Activated CD8-positive, alpha-beta T cell treated with anti-CD3 and anti-CD28 coated beads for 36 hours (primary cell): ENCODE data around the gene HMCN2. TPM values are rescaled to one million over a fixed set of nuclear protein-coding genes. Genes with fewer than 3 reads are reported as not detected.

Source experiments
- ATAC-seq: fragments of 200-7000 bp; cut with Tn5 transposase; one replicate; pipeline ENCODE4 v1.10.0; 2021; ENCODE audit warnings: mild to moderate bottlenecking, moderate library complexity
- CTCF ChIA-PET: fragments of 350-600 bp; sonication (Branson Sonifier 250); formaldehyde crosslinking; loops from one replicate; lab custom pipeline; 2021; ENCODE audit warnings: antibody characterized with exemption; lab: Charles Lee
- POLR2A ChIA-PET: fragments of 350-600 bp; sonication (Branson Sonifier 250); formaldehyde crosslinking; loops from one replicate; lab custom pipeline; 2021; ENCODE audit warnings: antibody characterized with exemption; lab: Charles Lee
- DNase-seq: peaks from one replicate; pipeline ENCODE4 v3.0.0-alpha.2; 2020
- H3K27ac Mint-ChIP-seq: one replicate; pipeline ENCODE4 v1.8.0; 2021; ENCODE audit warnings: mild to moderate bottlenecking, mixed read lengths
- H3K27me3 Mint-ChIP-seq: one replicate; pipeline ENCODE4 v1.8.0; 2021; ENCODE audit warnings: mixed read lengths
- H3K36me3 Mint-ChIP-seq: one replicate; pipeline ENCODE4 v1.8.0; 2021; ENCODE audit warnings: low read depth, mixed read lengths
- H3K4me1 Mint-ChIP-seq: one replicate; pipeline ENCODE4 v1.8.0; 2021; ENCODE audit warnings: low read depth, mixed read lengths
- H3K4me3 Mint-ChIP-seq: one replicate; pipeline ENCODE4 v1.8.0; 2021; ENCODE audit warnings: mild to moderate bottlenecking, moderate library complexity, mixed read lengths
- H3K9me3 Mint-ChIP-seq: one replicate; pipeline ENCODE4 v1.8.0; 2021; ENCODE audit warnings: mixed read lengths
- CTCF ChIP-seq: fragments of 200-600 bp; IDR thresholded peaks from one replicate; pipeline ENCODE4 v1.8.0; 2022; ENCODE audit warnings: antibody characterized with exemption, mild to moderate bottlenecking
- intact Hi-C: fragments of 100-400 bp; cut with micrococcal nuclease; formaldehyde crosslinking; loops from one replicate; pipeline ENCODE4 v1.10.0; 2022
- total RNA-seq, 2 experiments: library from RNA; stranded (reverse); gene quantifications; one replicate each; pipeline ENCODE4 v1.2.3, GENCODE V29; 2021

Gene HMCN2
- total RNA-seq, 2 experiments from 2014 or later: not detected

GRCh38 chr9:130306823-130307666 lies 41.5 kb downstream of the HMCN2 start:
- DNase-seq (no peak), ATAC-seq (no peak)
- no peaks in the 10 kb centered on the region for H3K27me3 Mint-ChIP-seq
- ChIA-PET POLR2A (no interaction called here), CTCF (no interaction called here)
- TF ChIP-seq CTCF: no peak
- no peaks in the 10 kb centered on the region for H3K4me1 Mint-ChIP-seq
- no peak overlapping the region for H3K4me3 Mint-ChIP-seq
- intact Hi-C loops: no loop called here
- H3K9me3 Mint-ChIP-seq: peaks cover 2% of the 10 kb centered on the region
- H3K27ac Mint-ChIP-seq: no peak overlapping the region
- H3K36me3 Mint-ChIP-seq: no peaks in the 10 kb centered on the region

DNA sequence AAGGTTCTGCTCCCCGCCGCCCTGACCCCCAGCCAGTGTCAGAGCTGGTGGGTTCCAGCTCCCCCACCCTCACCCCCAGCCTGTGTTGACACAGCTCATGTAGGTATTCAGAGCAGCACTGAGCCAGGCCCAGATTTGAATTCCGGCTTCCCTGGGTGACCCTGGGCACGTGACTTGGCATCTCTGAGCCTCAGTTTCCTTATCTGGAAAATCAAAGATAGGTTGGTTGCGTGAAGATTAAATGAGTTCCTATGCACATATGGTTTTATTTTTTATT lies 42.0 kb downstream of the HMCN2 start:
- DNase-seq (no peak), ATAC-seq (no peak)
- H3K36me3 Mint-ChIP-seq: no peaks in the 10 kb centered on the region
- no peaks in the 10 kb centered on the region for H3K27me3 Mint-ChIP-seq
- POLR2A ChIA-PET: no interaction called here
- H3K27ac Mint-ChIP-seq: no peak overlapping the region
- intact Hi-C loops: no loop called here
- H3K4me3 Mint-ChIP-seq: no peak overlapping the region
- CTCF ChIA-PET: no interaction called here
- peaks cover 2% of the 10 kb centered on the region for H3K9me3 Mint-ChIP-seq
- TF ChIP-seq CTCF: no peak
- no peaks in the 10 kb centered on the region for H3K4me1 Mint-ChIP-seq

DNA sequence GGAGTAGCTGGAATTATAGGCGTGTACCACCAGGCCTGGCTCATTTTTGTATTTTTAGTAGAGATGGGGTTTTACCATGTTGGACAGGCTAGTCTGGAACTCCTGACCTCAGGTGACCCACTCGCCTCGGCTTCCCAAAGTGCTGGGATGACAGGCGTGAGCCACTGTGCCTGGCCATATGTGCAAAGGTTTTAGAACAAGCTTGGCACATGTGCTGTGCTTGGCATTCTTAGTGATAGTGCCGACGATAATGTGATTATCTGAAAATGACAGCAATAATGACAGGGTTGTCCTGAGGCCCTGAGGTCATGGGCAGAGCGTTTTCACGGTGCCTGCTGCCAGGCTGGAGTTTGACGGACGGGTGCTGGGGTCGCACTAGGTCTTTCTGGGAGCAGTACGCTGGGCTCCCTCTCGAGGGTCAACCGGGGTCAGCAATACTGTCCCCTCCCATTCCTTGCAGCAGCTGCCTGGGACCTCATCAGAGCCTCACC lies 42.6 kb downstream of the HMCN2 start:
- intact Hi-C loops: no loop called here
- ATAC-seq (no peak), DNase-seq (no peak)
- peaks cover 2% of the 10 kb centered on the region for H3K9me3 Mint-ChIP-seq
- ChIA-PET POLR2A (no interaction called here), CTCF (no interaction called here)
- no peaks in the 10 kb centered on the region for H3K27me3 Mint-ChIP-seq
- no peaks in the 10 kb centered on the region for H3K36me3 Mint-ChIP-seq
- no peak for TF ChIP-seq CTCF
- no peak overlapping the region for H3K4me3 Mint-ChIP-seq
- no peak overlapping the region for H3K27ac Mint-ChIP-seq
- no peaks in the 10 kb centered on the region for H3K4me1 Mint-ChIP-seq

- intact Hi-C loops: no loop called here
- ATAC-seq: no peak
Observed at GRCh38 chr9:130309689-130310455, 44.3 kb downstream of the HMCN2 start.

More at GRCh38 chr9:130309689-130310455, 44.3 kb downstream of the HMCN2 start:
- H3K4me1 Mint-ChIP-seq: no peaks in the 10 kb centered on the region
- TF ChIP-seq CTCF: no peak
- H3K36me3 Mint-ChIP-seq: no peaks in the 10 kb centered on the region
- H3K4me3 Mint-ChIP-seq: no peak overlapping the region
- POLR2A ChIA-PET: no interaction called here
- no peak overlapping the region for H3K27ac Mint-ChIP-seq
- no peaks in the 10 kb centered on the region for H3K27me3 Mint-ChIP-seq
- peaks cover 2% of the 10 kb centered on the region for H3K9me3 Mint-ChIP-seq
- no peak for DNase-seq
- CTCF ChIA-PET: no interaction called here
